ENCODE data around the gene C14orf132. TPM values are rescaled to one million over a fixed set of nuclear protein-coding genes. Genes with fewer than 3 reads are reported as not detected.

The C14orf132 gene
- total RNA-seq, 4 donors from 2014 or later = 3.5 to 6.4 (median 5.0) TPM

- intact Hi-C loops (cut with DNase I; ENCODE audit: low total_unique reads) (no loop called here), in situ Hi-C loops (cut with MboI; ENCODE audit: low pct_ligation_motif_present in 1 of 4, low pct_unique_long_range_greater_than_20kb in 1 of 4, low sequenced_read_pairs in 3 of 4) (no loop called here)
- Histone ChIP-seq H3K9me3 (no peaks in the 10 kb centered on the region), H3K27ac (no peak overlapping the region), H3K4me3 (no peak overlapping the region), H3K36me3 (no peaks in the 10 kb centered on the region), H3K27me3 (no peaks in the 10 kb centered on the region), H3K4me1 (no peaks in the 10 kb centered on the region)
- no peak for TF ChIP-seq POLR2A (IDR thresholded peaks at IDR 0.05)
- TF ChIP-seq POLR2AphosphoS5 (IDR thresholded peaks at IDR 0.05) = no peak
- TF ChIP-seq EP300 (IDR thresholded peaks at IDR 0.05; ENCODE audit: low read depth) = no peak
- TF ChIP-seq CTCF (IDR thresholded peaks at IDR 0.05) = no peak
- no peak for DNase-seq
- 71 to 92% methylated on average over 1 to 5 of the region's 5 CpGs for WGBS, 2 donors (ENCODE audit: low coverage in 1 of 2)
Observed at GRCh38 chr14:96064866-96065265, 25.7 kb downstream of the C14orf132 start.

GRCh38 chr14:96065661-96066459, 26.7 kb downstream of the C14orf132 start:
- 43% methylated on average over 11 of the region's 11 CpGs; no CpG with 5 or more reads in 1 of the 2 donors for WGBS, 2 donors (ENCODE audit: low coverage in 1 of 2)
- no peaks in the 10 kb centered on the region for H3K27me3 ChIP-seq
- intact Hi-C loops (cut with DNase I; ENCODE audit: low total_unique reads) (no loop called here), in situ Hi-C loops (cut with MboI; ENCODE audit: low pct_ligation_motif_present in 1 of 4, low pct_unique_long_range_greater_than_20kb in 1 of 4, low sequenced_read_pairs in 3 of 4) (no loop called here)
- H3K36me3 ChIP-seq = no peaks in the 10 kb centered on the region
- H3K9me3 ChIP-seq = no peaks in the 10 kb centered on the region
- H3K4me3 ChIP-seq = no peak overlapping the region
- no peak for DNase-seq
- no peaks in the 10 kb centered on the region for H3K4me1 ChIP-seq
- no peak overlapping the region for H3K27ac ChIP-seq
- TF ChIP-seq EP300 (IDR thresholded peaks at IDR 0.05; ENCODE audit: low read depth) (no peak), POLR2A (IDR thresholded peaks at IDR 0.05) (no peak), CTCF (IDR thresholded peaks at IDR 0.05) (no peak), POLR2AphosphoS5 (IDR thresholded peaks at IDR 0.05) (no peak)

GRCh38 chr14:96066976-96067375, 27.8 kb downstream of the C14orf132 start:
- in situ Hi-C loops (cut with MboI; ENCODE audit: low pct_ligation_motif_present in 1 of 4, low pct_unique_long_range_greater_than_20kb in 1 of 4, low sequenced_read_pairs in 3 of 4) = no loop called here
- DNase-seq = no peak
- TF ChIP-seq POLR2AphosphoS5 (IDR thresholded peaks at IDR 0.05) (no peak), EP300 (IDR thresholded peaks at IDR 0.05; ENCODE audit: low read depth) (no peak), POLR2A (IDR thresholded peaks at IDR 0.05) (no peak), CTCF (IDR thresholded peaks at IDR 0.05) (no peak)

GRCh38 chr14:96067985-96068930, 29.1 kb downstream of the C14orf132 start:
- Histone ChIP-seq H3K4me3 (no peak overlapping the region), H3K4me1 (no peaks in the 10 kb centered on the region), H3K9me3 (no peaks in the 10 kb centered on the region), H3K27ac (no peak overlapping the region), H3K36me3 (no peaks in the 10 kb centered on the region), H3K27me3 (no peaks in the 10 kb centered on the region)
- in situ Hi-C loops (cut with MboI; ENCODE audit: low pct_ligation_motif_present in 1 of 4, low pct_unique_long_range_greater_than_20kb in 1 of 4, low sequenced_read_pairs in 3 of 4) (no loop called here), intact Hi-C loops (cut with DNase I; ENCODE audit: low total_unique reads) (no loop called here)
- DNase-seq = no peak
- no peak for TF ChIP-seq POLR2A (IDR thresholded peaks at IDR 0.05)
- no peak for TF ChIP-seq EP300 (IDR thresholded peaks at IDR 0.05; ENCODE audit: low read depth)
- no peak for TF ChIP-seq CTCF (IDR thresholded peaks at IDR 0.05)
- no peak for TF ChIP-seq POLR2AphosphoS5 (IDR thresholded peaks at IDR 0.05)
- WGBS, 2 donors (ENCODE audit: low coverage in 1 of 2) = 76 to 87% methylated on average over 3 to 19 of the region's 19 CpGs

More at GRCh38 chr14:96066976-96067375, 27.8 kb downstream of the C14orf132 start:
- 87% methylated on average over 5 of the region's 5 CpGs; no CpG with 5 or more reads in 1 of the 2 donors for WGBS, 2 donors (ENCODE audit: low coverage in 1 of 2)
- Histone ChIP-seq H3K27me3 (no peaks in the 10 kb centered on the region), H3K9me3 (no peaks in the 10 kb centered on the region), H3K4me1 (no peaks in the 10 kb centered on the region), H3K27ac (no peak overlapping the region), H3K36me3 (no peaks in the 10 kb centered on the region), H3K4me3 (no peak overlapping the region)
- intact Hi-C loops (cut with DNase I; ENCODE audit: low total_unique reads) = no loop called here

Measured in transverse colon (tissue), 4 donors.